Stimulated activated CD4-positive, alpha-beta T cell treated with anti-CD3 and anti-CD28 coated beads, Interleukin-1b, Interleukin-23, amount 100 ng/mL, for 1 hour (primary cell): ENCODE results near the gene PLEKHM2.

Experiments used
- DNase-seq, 2 donors: peaks; one replicate each; pipeline ENCODE4 v3.0.0-alpha.2; 2020; ENCODE audit warnings: low read depth in 2 of 2

The PLEKHM2 gene

GRCh38 chr1:15738416-15739113 is 54.4 kb downstream of the PLEKHM2 start:
- DNase-seq = no peak

GRCh38 chr1:15739259-15739658 is 55.1 kb downstream of the PLEKHM2 start:
- no peak for DNase-seq

DNA sequence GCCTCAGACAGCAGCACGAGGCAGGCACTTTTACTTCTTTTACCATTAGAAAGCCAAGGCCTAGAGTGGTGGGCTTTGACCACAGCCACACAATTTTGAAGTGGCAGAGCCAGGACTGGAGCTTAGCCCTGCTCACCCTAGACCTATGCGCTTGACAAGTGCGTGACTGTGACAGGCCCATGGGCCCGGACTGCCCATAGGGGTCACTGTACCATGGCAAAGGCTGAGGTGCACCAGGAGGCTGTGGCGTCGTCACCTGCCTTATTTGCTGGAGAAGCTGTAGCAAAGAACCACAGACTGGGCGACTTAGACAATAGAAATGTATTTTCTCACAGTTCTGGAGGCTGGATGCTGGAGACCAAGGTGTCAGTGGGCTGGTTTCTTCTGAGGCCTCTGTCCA is 55.6 kb downstream of the PLEKHM2 start:
- DNase-seq = no peak

DNA sequence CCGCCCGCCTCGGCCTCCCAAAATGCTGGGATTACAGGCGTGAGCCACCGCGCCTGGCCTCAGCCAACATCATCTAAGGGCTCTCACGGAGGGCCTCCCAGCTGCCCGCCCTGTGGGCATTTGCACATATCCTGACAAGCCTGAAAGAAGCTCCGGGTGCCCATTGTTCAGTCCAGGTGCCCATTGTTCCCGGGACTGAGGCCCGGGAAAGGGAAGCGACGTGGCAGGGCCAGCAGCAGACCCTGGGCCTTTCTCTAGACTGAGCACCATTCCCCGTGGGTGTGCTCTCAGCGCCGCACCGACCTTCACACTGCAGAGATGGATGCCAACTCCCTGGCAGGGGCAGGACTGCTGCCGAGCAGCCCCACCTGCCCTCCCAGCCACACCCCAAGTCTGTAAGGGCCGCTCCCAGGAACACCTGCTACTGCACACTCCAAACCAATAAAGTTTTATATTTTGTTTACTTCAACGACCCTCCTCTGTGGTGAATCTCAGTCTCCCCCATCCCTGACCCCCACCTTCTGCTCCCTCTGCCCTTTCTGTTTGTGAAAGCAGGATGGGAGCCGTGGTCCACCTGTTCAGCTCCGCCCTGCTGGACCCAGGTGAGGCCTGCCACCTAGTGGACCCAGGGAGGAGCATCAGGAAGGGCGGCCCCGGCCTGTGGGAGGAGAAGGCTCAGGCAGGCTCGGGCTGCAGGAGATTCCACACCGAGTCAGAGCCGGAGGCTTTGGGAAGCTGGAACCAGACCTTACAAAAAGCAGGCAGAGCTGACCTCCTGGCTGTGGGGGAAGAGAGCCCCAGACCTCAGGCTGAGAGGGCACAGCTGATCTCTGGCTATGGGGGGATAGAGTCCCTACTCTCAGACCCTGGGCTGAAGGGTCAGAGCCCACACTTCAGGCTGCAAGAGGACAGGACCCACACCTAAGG is 57.1 kb downstream of the PLEKHM2 start:
- peak; percentile 25 to 34 for DNase-seq

DNA sequence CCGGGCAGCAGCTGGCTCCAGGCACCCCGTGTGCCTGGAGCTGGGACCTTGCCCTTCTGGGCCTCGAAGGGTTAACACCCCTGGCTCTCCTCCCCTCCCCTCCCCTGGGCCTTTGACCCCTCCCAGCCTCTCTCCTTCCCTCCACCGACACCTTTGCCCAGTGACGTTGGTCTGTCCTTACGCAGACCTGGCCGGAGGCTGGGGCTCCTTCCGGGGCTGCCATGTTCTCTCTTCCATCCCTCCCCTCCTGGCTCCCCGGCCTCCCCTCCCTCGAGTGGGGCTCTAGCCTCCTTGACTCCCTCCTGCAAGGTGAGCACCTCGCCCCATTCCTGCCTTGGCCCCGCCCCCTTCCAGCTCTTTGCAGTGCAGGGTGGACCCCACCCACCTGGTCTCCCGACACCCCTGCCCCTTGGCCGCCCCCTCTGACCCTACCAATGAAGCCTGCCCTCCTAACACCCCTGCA is 58.2 kb downstream of the PLEKHM2 start, which contains the start of gene TMEM82:
Gene TMEM82 (plus strand): TSS at position 161 of the 463 bp plus-strand sequence. CDS start 61 bp downstream, at position 222.
- no peak for DNase-seq

DNA sequence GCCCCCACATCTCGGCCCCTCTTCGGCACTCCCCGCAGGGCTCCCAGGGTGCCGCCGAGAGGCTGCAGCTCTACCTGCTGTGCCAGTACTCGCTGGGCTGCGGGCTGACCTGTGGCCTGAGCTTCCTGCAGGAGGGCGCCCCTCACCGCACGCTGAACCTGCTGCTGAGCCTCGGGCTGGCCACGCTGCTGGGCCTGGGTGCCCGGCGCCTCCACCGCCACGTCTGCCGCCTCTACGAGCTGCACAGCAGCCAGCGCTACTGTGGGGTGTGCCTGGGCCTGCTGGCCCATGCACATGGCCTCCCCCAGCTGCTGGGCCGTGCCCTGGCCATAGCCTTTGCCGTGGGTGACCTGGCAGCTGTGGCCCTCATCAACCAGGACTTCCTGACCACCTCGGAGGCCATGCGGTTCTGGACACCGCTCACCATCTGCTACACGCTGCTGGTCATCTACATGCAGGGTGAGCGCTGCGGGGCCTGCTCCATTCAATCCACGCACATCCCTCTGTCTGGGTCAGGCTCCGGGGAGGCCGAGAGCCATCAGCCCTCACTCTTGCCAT is 60.1 kb downstream of the PLEKHM2 start:
- no peak for DNase-seq

DNA sequence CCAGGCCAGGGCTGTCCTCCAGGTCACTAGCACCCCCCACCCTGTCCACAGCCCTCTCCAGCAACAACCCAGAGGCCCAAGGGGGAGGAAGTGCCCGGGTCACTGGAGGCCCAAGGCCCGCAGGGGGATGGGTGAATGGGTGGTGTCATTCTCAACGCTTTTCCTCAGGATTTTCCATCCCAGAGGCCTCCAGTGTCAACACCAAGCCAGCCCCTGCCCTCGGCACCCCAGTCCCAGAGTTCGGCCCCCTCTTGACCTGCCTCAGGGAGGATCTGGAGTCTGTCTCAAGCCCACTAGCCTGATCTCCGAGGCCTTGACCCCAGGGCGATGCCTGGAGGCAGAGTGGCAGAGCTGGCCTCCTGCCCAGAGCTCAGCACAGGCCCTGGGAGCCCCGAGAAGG is 63.3 kb downstream of the PLEKHM2 start:
- no peak for DNase-seq

DNA sequence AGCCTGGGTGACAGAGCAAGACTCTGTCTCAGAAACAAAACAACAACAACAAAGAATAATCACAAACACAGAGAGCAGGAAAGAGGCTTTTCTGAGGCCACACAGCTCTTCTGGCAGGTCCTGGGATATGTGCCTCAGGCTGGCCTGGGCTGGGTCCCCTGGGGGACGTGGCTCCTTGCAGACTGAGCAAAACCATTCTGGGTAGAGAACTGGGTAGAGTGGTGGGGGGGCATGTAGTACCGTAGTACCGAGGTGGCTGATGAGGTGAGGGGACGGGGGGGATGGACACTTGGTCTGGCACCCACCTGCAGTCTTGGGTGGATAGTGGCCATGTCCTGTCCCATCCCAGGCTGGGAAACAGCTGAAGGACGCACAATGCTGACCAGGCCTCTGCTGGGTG is 64.1 kb downstream of the PLEKHM2 start:
- no peak for DNase-seq

- no peak for DNase-seq
These were observed 64.7 kb downstream of the PLEKHM2 start for GRCh38 chr1:15748690-15749398.

GRCh38 chr1:15749399-15750291 is 65.5 kb downstream of the PLEKHM2 start:
- no peak for DNase-seq

GRCh38 chr1:15750924-15751323 is 66.8 kb downstream of the PLEKHM2 start:
- DNase-seq = no peak

- no peak for DNase-seq
These were observed 67.6 kb downstream of the PLEKHM2 start for GRCh38 chr1:15751717-15752116.

DNA sequence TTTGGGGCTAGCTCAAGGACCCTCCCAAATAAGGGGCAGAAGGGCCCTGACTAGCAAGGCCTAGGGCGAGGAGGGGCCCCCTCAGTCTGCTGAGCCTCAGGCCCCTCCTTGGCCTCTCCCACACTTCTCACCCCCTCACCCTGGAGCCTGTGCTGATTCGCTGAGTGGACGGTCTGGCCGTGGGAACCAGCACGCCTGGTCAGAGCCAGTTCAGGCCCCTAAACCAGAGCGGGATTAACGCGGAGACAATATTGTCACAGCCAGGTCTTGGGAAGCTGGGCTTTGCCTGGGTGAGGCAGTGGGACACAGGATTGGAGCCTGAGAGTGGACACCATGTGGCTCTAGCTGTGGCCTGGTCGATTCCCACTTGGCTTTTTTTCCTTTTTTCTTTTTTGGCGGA is 69.7 kb downstream of the PLEKHM2 start:
- no peak for DNase-seq

- DNase-seq = no peak
These were observed 71.0 kb downstream of the PLEKHM2 start for GRCh38 chr1:15755021-15755645.

DNA sequence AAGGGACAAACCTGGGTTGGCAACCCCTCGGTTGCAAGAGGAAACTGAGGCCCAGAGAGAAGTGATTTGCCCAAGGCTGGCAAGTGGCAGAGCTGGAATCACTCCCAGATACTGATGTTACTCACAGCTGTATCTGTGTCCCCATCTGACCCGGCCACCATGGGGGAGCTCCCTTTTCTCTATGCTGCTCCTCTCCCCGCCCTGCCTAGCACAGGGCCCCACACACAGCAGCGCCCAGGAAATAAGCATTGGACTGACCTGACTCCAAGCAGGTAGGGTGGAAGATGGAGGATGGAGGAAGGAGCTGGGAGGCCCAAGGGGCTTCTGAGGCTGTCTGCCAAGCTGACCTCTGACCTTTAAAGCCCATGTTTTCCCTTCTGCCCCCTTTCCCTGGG is 71.5 kb downstream of the PLEKHM2 start:
- no peak for DNase-seq

- DNase-seq = no peak
These were observed 72.3 kb downstream of the PLEKHM2 start for GRCh38 chr1:15756143-15757015.

- no peak for DNase-seq
These were observed 73.0 kb downstream of the PLEKHM2 start for GRCh38 chr1:15757016-15757543.

DNA sequence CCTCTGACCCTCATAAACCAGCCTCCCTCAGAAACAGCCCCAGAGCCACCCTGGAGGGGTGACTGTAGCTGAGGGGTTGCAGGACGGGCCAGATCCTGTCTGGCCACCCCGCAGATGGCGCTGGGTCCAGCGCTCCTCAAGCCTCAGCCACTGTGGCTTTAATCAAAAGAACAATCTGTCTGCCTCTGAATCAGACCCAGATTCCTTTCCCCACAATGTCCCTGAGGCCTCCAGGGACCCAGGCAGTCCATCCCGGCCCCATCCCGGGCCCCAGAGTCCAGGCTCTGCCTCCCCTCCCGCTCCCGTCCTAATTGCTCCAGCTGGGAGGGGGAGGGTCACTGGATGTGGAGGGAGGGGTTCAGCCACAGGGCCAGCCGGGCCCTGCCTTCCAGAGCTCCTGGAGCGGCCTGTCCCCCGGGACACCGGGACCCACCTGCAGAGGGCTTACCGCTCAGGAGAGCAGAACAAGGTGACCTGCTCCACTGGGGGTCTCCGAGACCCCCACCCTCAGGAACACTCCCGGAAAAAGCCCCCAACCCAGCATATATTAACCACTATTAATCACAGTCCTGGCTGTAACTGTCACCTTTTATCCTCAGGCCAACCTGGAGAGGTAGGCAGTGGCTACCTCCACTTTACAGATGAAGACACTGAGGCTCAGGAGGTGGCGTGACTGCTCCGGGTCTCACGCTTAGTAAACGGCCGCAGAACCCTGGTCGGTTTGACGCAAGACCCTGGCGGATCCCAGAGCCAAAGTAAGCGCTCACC is 73.6 kb downstream of the PLEKHM2 start:
- no peak for DNase-seq
